ENCODE results near the gene MIPEP.

MIPEP gene

DNA sequence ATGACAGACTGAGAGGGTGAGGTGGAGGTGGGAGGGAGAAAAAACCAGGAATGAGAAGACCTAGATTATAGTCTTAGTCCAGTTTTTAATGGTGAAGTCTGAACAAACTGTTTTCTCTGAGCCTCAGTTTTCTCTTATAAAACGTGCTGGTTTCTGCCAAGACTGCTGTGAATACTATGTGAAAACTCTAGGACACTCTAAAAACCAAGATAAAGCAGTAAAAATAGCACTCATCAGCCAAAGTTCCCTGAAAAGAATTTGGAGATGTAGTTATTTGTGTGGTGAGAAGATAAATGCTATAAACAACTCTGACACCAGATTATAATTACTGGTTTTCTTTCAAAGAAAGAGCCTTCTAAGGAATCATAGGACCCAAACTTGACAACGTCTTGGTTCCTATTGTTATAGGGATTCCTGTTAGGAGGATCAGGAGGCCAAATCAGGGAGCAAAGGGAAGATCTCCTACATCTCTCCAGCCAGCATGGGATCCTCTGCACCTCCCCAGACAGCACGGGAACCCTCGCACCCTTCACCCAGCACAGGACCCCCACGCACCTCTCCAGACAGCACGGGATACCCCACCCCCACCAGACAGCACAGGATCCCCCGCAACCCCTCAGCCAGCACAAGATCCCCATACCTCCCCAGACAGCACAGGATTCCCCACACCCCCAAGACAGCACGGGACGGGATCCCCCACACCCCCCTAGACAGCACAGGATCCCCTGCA is 130.2 kb downstream of the MIPEP start:
- DNase-seq (ENCODE audit: insufficient read length, low spot score) (no peak), FAIRE-seq (no peak)
- TF ChIP-seq CTCF (IDR thresholded peaks at IDR 0.05; ENCODE audit: insufficient read depth, missing control alignments): no peak

GRCh38 chr13:23754997-23755396 is 134.2 kb downstream of the MIPEP start:
- FAIRE-seq: no peak
- TF ChIP-seq CTCF (IDR thresholded peaks at IDR 0.05; ENCODE audit: insufficient read depth, missing control alignments): no peak
- no peak for DNase-seq (ENCODE audit: insufficient read length, low spot score)

DNA sequence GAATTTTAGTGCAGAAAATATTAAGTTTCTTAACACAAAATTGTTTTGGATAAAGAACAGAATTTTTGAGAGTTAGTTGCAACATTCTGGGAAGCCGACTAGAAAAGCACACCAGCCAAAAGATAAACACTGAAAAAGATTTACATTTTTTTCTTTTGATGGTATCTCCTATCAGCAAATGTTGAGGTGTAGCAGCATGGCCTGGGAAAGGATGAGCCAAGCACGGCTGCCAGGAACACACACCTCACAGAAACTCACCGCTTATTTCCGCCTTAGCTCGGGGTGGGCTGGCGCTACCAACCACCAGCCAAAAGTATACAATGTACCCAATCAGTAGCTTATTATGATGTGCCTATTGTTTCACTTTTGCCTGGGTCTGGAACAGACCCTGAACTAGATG is 134.7 kb downstream of the MIPEP start:
- no peak for TF ChIP-seq CTCF (IDR thresholded peaks at IDR 0.05; ENCODE audit: insufficient read depth, missing control alignments)
- no peak for FAIRE-seq
- no peak for DNase-seq (ENCODE audit: insufficient read length, low spot score)

DNA sequence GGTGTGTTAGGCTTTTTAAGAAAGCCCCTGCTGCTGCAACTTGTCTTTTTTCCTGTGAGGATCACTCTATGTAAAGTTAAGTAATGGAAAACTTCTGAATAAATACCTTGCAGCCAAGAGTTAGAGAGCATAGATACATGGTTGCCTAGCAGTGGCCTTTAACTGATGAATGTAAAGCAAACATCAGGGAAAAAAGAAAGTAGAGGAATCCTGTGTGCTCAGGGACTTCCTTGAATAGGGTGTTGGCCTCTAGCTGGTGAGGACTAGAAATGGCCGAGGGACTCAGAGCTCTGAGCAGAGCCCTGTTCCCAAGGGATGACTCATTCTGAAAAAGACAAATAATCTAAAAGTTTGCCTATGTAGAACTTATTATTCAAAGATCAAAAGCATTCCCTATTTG is 135.7 kb downstream of the MIPEP start:
- TF ChIP-seq CTCF (IDR thresholded peaks at IDR 0.05; ENCODE audit: insufficient read depth, missing control alignments): no peak
- DNase-seq (ENCODE audit: insufficient read length, low spot score) (no peak), FAIRE-seq (no peak)

- DNase-seq (ENCODE audit: insufficient read length, low spot score) (no peak), FAIRE-seq (no peak)
- no peak for TF ChIP-seq CTCF (IDR thresholded peaks at IDR 0.05; ENCODE audit: insufficient read depth, missing control alignments)
These were observed 136.8 kb downstream of the MIPEP start for GRCh38 chr13:23752111-23753001.

- TF ChIP-seq CTCF (IDR thresholded peaks at IDR 0.05; ENCODE audit: insufficient read depth, missing control alignments): no peak
- FAIRE-seq: no peak
These were observed 138.0 kb downstream of the MIPEP start for GRCh38 chr13:23751195-23751594.

More at GRCh38 chr13:23751195-23751594, 138.0 kb downstream of the MIPEP start:
- DNase-seq (ENCODE audit: insufficient read length, low spot score): no peak
